ENCODE data around the gene DUSP6. TPM values are rescaled to one million over a fixed set of nuclear protein-coding genes. Genes with fewer than 3 reads are reported as not detected.

DUSP6 gene
- total and polyA plus RNA-seq, 2 donors (not counting 1 experiment from before 2014, with no cell fraction given), result 3.2 to 42.2 TPM

GRCh38 chr12:89351489-89352241 lies 636 bp downstream of the DUSP6 start:
- ATAC-seq (ENCODE audit: low read depth), result peak; percentile 46
- peak overlapping the region; percentile 78 for H3K9ac ChIP-seq (ENCODE audit: low read length)
- peaks cover 12% of the 10 kb centered on the region for H3K79me2 ChIP-seq (ENCODE audit: control insufficient read depth, insufficient read depth, low read length)
- H3K36me3 ChIP-seq (replicated peaks in 1 of 2; ENCODE audit: control extremely low read depth in 1 of 2, control insufficient read depth in 1 of 2, extremely low read depth in 1 of 2, insufficient read depth in 2 of 2, low read length in 1 of 2), result no peaks in the 10 kb centered on the region
- peak overlapping the region; percentile 63 to 94 (median 78) for H3K4me3 ChIP-seq (ENCODE audit: control extremely low read depth in 1 of 5, extremely low read depth in 1 of 5, insufficient read depth in 1 of 5, low read depth in 2 of 5, low read length in 4 of 5)
- H4K20me1 ChIP-seq (ENCODE audit: control insufficient read depth, insufficient read depth, low read length, poor library complexity, severe bottlenecking), result peaks cover 7% of the 10 kb centered on the region
- peak overlapping the region; percentile 79 for H2AFZ ChIP-seq (ENCODE audit: insufficient read depth, low read depth, low read length, poor library complexity, severe bottlenecking)
- H3K9me3 Mint-ChIP-seq (ENCODE audit: insufficient read depth), result no peaks in the 10 kb centered on the region
- peaks cover 77% of the 10 kb centered on the region for H3K4me1 Mint-ChIP-seq
- ChIA-PET POLR2A (interaction anchor here (0.6 to 1.4 kb wide), 3 partner anchors 110 to 676 kb away, joined by 3 to 8 read pairs (median 3); partner anchors contain the start of gene POC1B), CTCF (interaction anchor here (1.6 to 1.9 kb wide), 3 partner anchors 77 to 175 kb away, joined by 3 to 7 read pairs (median 3); no protein-coding TSS in a partner anchor)
- under 1% methylated on average over 86 of the region's 87 CpGs for WGBS (ENCODE audit: insufficient coverage)
- TF ChIP-seq EZH2 (IDR thresholded peaks at IDR 0.05; ENCODE audit: borderline replicate concordance, insufficient read depth, low read depth, low read length, poor library complexity, severe bottlenecking) (no peak), CTCF (IDR thresholded peaks at IDR 0.05) (no peak)
- H3K4me1 ChIP-seq (ENCODE audit: control insufficient read depth in 2 of 2, insufficient read depth in 2 of 2, low read length in 2 of 2), result peaks cover 54 to 60% of the 10 kb centered on the region in 2 donors
- no peaks in the 10 kb centered on the region for H3K27me3 Mint-ChIP-seq
- peak overlapping the region; percentile 82 to 87 for H3K27ac ChIP-seq (ENCODE audit: low read length in 2 of 2)
- peak overlapping the region; percentile 95 for H3K4me2 ChIP-seq (replicated peaks; ENCODE audit: low read depth, low read length, poor library complexity, severe bottlenecking)
- H3K9me3 ChIP-seq (ENCODE audit: control extremely low read depth in 1 of 3, control insufficient read depth in 2 of 3, insufficient read depth in 1 of 3, low read length in 2 of 3), result no peaks in the 10 kb centered on the region
- H3K27me3 ChIP-seq (replicated peaks in 1 of 4; ENCODE audit: control extremely low read depth in 1 of 4, control insufficient read depth in 3 of 4, insufficient read depth in 4 of 4, low read length in 3 of 4), result no peaks in the 10 kb centered on the region
- H3K4me3 Mint-ChIP-seq, result peak overlapping the region; percentile 97
- intact Hi-C loops (cut with micrococcal nuclease), result loop anchor here (1.0 to 5.0 kb wide), 6 partner anchors 116 to 406 kb away; partner anchors contain the start of genes ATP2B1 and POC1B
- peak overlapping the region; percentile 96 for H3K27ac Mint-ChIP-seq
- DNase-seq, result peak; percentile 80
